Measurements from ENCODE around the gene GAGE13. TPM values are rescaled to one million over a fixed set of nuclear protein-coding genes. Genes with fewer than 3 reads are reported as not detected.
"Not testable (repeated sequence)": the region's sequence is repeated elsewhere in the genome, so short reads cannot be mapped to it uniquely, and the experiment has no call there.

Gene GAGE13
- total RNA-seq, 4 donors from 2014 or later, result not detected

GRCh38 chrX:49308604-49309269 is 22.6 kb upstream of the GAGE13 start:
- intact Hi-C loops (cut with DNase I; ENCODE audit: low total_unique reads), result no loop called here
- WGBS, 2 donors, result 33 to 57% methylated on average over 8 to 15 of the region's 15 CpGs
- no peak for DNase-seq (ENCODE audit: low spot score in 2 of 2)
- H3K4me3 ChIP-seq (ENCODE audit: low read depth, poor library complexity, severe bottlenecking), result no peak overlapping the region
- TF ChIP-seq CTCF (IDR thresholded peaks at IDR 0.05), result no peak
- TF ChIP-seq POLR2A (IDR thresholded peaks at IDR 0.05), result no peak

GRCh38 chrX:49309401-49309981 is 21.9 kb upstream of the GAGE13 start:
- intact Hi-C loops (cut with DNase I; ENCODE audit: low total_unique reads), result no loop called here
- WGBS, 2 donors, result 1 to 24% methylated on average over 8 of the region's 8 CpGs
- TF ChIP-seq CTCF (IDR thresholded peaks at IDR 0.05) (no peak), POLR2A (IDR thresholded peaks at IDR 0.05) (no peak)
- H3K4me3 ChIP-seq (ENCODE audit: low read depth, poor library complexity, severe bottlenecking), result no peak overlapping the region
- DNase-seq (ENCODE audit: low spot score in 2 of 2), result no peak

- DNase-seq (ENCODE audit: low spot score in 2 of 2), result no peak
- whole genome bisulfite sequencing, 2 donors, result 67 to 74% methylated on average over 18 of the region's 18 CpGs
- TF ChIP-seq CTCF (IDR thresholded peaks at IDR 0.05), result no peak
- no peak for TF ChIP-seq POLR2A (IDR thresholded peaks at IDR 0.05)
- intact Hi-C loops (cut with DNase I; ENCODE audit: low total_unique reads), result no loop called here
- H3K4me3 ChIP-seq (ENCODE audit: low read depth, poor library complexity, severe bottlenecking), result no peak overlapping the region
Measured at GRCh38 chrX:49310371-49310770, 21.0 kb upstream of the GAGE13 start.

- WGBS, 2 donors, result 59 to 73% methylated on average over 2 of the region's 2 CpGs
- DNase-seq (ENCODE audit: low spot score in 2 of 2), result no peak
- H3K4me3 ChIP-seq (ENCODE audit: low read depth, poor library complexity, severe bottlenecking), result no peak overlapping the region
- TF ChIP-seq POLR2A (IDR thresholded peaks at IDR 0.05) (no peak), CTCF (IDR thresholded peaks at IDR 0.05) (no peak)
- intact Hi-C loops (cut with DNase I; ENCODE audit: low total_unique reads), result no loop called here
Measured at GRCh38 chrX:49312176-49312575, 19.2 kb upstream of the GAGE13 start.

- no peak overlapping the region for H3K4me3 ChIP-seq (ENCODE audit: low read depth, poor library complexity, severe bottlenecking)
- no peak for TF ChIP-seq CTCF (IDR thresholded peaks at IDR 0.05)
- 50 to 68% methylated on average over 4 of the region's 4 CpGs for WGBS, 2 donors
- intact Hi-C loops (cut with DNase I; ENCODE audit: low total_unique reads), result no loop called here
- no peak for DNase-seq (ENCODE audit: low spot score in 2 of 2)
Measured at GRCh38 chrX:49316085-49316484, 15.3 kb upstream of the GAGE13 start.

- WGBS, 2 donors, result 89% methylated on average over 1 of the region's 16 CpGs; no CpG with 5 or more reads in 1 of the 2 donors
- DNase-seq (ENCODE audit: low spot score in 2 of 2); H3K4me3 ChIP-seq (ENCODE audit: low read depth, poor library complexity, severe bottlenecking); intact Hi-C loops (cut with DNase I; ENCODE audit: low total_unique reads): not testable (repeated sequence)
Measured at GRCh38 chrX:49321737-49322136, 9.6 kb upstream of the GAGE13 start, which contains the start of gene GAGE12J. Gene GAGE12J, plus strand, starts transcription at chrX:49322037. Its CDS starts 1,157 bp downstream, at chrX:49323194.

GRCh38 chrX:49322266-49322665 is 9.1 kb upstream of the GAGE13 start:
- intact Hi-C loops (cut with DNase I; ENCODE audit: low total_unique reads); H3K4me3 ChIP-seq (ENCODE audit: low read depth, poor library complexity, severe bottlenecking); DNase-seq (ENCODE audit: low spot score in 2 of 2): not testable (repeated sequence)
- 100% methylated on average over 7 of the region's 27 CpGs; no CpG with 5 or more reads in 1 of the 2 donors for WGBS, 2 donors

- intact Hi-C loops (cut with DNase I; ENCODE audit: low total_unique reads); H3K4me3 ChIP-seq (ENCODE audit: low read depth, poor library complexity, severe bottlenecking); DNase-seq (ENCODE audit: low spot score in 2 of 2): not testable (repeated sequence)
- WGBS, 2 donors, result 62% methylated on average over 4 of the region's 7 CpGs; no CpG with 5 or more reads in 1 of the 2 donors
Measured at GRCh38 chrX:49323735-49324134, 7.6 kb upstream of the GAGE13 start.

- intact Hi-C loops (cut with DNase I; ENCODE audit: low total_unique reads); DNase-seq (ENCODE audit: low spot score in 2 of 2); H3K4me3 ChIP-seq (ENCODE audit: low read depth, poor library complexity, severe bottlenecking): not testable (repeated sequence)
- WGBS, 2 donors, result 89 to 91% methylated on average over 4 to 6 of the region's 11 CpGs
Measured at GRCh38 chrX:49330421-49330820, 961 bp upstream of the GAGE13 start.
